Diencephalon (tissue), 1 donor: ENCODE data around the gene KERA. TPM values are rescaled to one million over a fixed set of nuclear protein-coding genes. Genes with fewer than 3 reads are reported as not detected.

Experiments
- total RNA-seq: library from RNA; depleted of rRNA; stranded (reverse); fragments of >200 nt; gene quantifications from one replicate; pipeline ENCODE4 v1.2.3, GENCODE V29; 2014

Gene KERA
- total RNA-seq: 0.23 TPM

GRCh38 chr12:91057368-91058165 lies at the start of gene KERA:
Gene KERA, minus strand, starts transcription at chr12:91058024. Its CDS starts 1,743 bp downstream, at chr12:91056281.

GRCh38 chr12:91004872-91005271 lies 53.0 kb downstream of the KERA start, which contains the start of gene EPYC:
Gene EPYC, minus strand, starts transcription at chr12:91004972. Its CDS starts 2,407 bp downstream, at chr12:91002565.

Other genes starting within 250 kb of the KERA start
- not detected for gene CCER1, start 102.8 kb downstream of the KERA start, total RNA-seq
- not detected for gene EPYC, start 53.1 kb downstream of the KERA start, total RNA-seq
- 11.8 TPM for gene LUM, start 53.5 kb upstream of the KERA start, total RNA-seq
- 39.4 TPM for gene DCN, start 124.8 kb upstream of the KERA start, total RNA-seq